Embryonic facial prominence (tissue), 1 donor: ENCODE data around the gene IMPG1.

Source experiments
- DNase-seq: peaks from one replicate; pipeline ENCODE4 v3.0.0-alpha.2; 2016; ENCODE audit errors: extremely low spot score

Gene IMPG1, protein sequence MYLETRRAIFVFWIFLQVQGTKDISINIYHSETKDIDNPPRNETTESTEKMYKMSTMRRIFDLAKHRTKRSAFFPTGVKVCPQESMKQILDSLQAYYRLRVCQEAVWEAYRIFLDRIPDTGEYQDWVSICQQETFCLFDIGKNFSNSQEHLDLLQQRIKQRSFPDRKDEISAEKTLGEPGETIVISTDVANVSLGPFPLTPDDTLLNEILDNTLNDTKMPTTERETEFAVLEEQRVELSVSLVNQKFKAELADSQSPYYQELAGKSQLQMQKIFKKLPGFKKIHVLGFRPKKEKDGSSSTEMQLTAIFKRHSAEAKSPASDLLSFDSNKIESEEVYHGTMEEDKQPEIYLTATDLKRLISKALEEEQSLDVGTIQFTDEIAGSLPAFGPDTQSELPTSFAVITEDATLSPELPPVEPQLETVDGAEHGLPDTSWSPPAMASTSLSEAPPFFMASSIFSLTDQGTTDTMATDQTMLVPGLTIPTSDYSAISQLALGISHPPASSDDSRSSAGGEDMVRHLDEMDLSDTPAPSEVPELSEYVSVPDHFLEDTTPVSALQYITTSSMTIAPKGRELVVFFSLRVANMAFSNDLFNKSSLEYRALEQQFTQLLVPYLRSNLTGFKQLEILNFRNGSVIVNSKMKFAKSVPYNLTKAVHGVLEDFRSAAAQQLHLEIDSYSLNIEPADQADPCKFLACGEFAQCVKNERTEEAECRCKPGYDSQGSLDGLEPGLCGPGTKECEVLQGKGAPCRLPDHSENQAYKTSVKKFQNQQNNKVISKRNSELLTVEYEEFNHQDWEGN

DNA sequence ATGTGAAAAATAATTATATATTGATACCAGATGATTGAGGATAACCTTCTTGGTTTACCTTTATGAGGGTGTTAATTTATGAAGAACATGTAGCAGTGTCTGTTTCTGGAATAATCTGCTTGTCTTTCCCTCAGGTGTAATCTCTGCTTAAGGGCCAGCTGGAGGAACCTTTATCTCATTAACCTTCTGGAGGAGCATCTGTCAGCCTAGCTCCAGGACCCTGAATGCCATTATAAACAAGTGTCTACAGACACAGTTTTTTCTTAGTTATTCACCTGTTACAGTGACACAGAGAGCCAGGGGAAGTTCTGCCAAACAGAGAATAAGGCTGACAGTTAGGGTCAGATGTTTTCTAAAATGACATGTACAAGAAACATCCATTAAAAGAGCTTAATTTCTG is at the start of gene IMPG1:
TSS of gene IMPG1 (minus strand) at position 101 of the 400 bp plus-strand sequence. CDS start 174 bp downstream, outside the sequence.
- DNase-seq: no peak

DNA sequence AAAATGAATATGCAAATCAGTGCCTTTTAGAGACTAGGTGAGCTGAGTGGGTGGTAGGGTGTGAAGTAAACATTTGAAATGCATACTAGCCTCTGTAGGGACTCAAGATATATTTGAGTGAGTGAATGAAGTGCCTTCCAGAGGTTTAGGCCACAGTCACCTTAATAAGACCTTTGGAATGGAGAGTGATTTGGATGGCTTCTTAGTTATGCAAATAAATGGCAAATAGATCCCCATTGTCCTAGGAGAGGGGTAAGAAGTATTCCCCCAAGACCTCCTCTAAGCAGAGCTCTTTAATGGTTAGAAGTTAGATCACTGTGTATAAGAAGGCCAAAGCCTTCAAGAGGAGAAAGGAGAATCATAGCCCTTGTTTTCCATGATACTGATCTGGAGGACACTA is 47.8 kb upstream of the IMPG1 start:
- DNase-seq: no peak

DNA sequence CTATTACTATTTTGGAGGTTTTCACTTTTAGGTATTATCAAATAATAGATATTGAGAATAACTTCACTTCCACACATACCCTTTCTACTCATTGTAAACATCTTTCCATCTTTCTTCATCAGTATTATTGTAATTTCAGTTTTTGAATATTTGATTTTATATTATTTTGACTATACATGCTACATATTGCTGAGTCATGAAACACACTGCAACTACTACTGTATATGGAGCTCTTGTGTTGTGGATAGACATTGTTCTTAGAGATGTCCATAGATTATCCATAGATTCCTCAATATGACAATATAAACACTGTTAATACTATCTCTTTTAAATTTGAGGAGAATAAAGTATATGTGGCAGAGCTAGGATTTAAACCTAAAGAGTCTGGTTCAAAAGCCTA is 819 bp upstream of the IMPG1 start:
- DNase-seq: no peak

DNA sequence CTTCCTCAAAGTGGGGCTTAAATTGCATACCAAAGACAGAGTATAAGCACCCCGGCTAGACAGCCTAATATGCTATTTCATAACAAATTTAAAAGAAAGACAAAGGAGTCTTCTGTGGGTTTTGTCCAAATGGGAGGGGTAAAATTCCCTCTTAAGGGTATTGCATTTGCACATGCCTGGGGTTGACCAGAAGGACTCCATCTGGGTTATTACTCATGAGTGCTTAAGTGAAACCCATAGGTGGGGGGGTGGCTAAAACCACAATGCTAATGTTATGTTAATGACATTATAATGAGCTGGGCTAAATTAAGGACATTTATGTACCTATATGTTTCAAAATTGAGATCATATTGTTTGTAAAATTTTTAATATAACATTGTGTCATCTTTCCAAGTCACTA is 15.0 kb downstream of the IMPG1 start:
- DNase-seq: no peak

DNA sequence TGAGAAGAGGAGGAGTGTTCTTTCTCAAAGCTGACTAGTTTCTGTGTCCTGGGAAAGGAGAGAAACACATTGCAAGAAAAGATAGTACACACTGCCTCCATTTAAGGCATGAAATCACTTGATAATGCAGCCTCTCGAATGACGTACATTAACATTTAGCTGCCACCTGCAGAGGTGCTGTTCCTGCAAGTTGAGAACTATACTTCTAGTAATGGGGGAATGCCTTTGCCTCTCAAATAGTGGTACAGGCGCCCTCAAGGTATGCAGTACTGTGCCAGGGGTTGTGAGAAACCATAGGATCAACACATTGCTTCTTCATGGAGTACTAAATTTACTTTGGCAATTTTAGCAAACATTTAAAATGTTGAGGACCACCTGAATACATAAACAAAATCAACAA is 20.1 kb downstream of the IMPG1 start:
- no peak for DNase-seq

DNA sequence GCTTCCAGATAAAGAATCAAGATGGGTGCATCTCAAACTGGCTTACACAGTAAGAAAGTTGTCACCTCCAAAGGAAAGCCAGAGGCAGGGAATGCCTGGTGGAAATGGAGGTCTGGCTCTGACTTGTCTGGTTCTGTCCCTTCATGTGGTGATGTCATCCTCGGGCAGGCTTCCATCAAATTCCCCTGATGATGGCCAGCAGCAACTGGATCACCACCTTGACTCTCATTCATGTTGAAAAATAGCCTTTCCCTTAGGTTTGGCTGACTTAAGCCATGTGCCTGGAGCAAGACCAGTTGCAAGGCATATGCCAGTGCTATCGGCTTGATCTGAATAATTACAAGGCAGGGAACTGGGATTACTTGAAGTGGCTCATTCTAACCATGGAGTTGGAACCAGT is 28.8 kb downstream of the IMPG1 start:
- no peak for DNase-seq

DNA sequence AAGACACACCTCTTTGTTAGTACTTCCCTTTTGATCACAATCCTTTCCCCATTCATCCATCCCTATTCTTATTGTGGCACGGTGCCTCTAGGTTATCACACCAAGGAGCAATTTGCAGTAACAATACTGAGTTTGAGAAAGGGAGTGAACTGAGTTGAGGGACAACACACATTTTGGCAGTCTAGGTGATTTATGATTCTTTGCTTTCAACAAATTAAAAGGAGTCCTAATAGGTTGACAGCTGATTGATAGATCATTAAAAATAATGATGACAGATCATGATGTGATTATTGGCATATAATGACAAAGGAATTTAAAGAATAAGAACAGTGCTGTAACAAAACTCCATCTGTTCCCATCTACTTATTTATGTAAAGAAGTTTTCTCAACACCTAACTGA is 36.7 kb downstream of the IMPG1 start:
- DNase-seq: no peak

DNA sequence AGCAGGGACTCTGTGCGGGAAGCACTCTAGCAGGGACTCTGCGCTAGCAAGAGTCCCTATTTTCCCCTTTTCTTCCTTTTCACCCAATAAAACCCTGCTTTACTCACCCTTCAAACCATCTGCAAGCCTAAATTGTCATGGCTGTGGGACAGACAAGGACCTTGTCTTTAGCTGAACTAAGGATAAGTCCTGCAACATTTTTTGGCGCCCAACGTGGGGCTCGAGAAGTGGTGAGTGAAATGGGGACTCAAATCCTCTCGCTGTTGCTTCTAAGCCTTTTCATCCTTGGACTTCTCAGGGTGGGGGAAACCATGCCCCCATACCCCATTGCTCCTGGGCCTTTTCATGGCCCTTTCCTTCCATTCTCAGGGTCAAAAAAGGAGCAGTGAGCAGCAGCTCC is 46.4 kb downstream of the IMPG1 start:
- no peak for DNase-seq

DNA sequence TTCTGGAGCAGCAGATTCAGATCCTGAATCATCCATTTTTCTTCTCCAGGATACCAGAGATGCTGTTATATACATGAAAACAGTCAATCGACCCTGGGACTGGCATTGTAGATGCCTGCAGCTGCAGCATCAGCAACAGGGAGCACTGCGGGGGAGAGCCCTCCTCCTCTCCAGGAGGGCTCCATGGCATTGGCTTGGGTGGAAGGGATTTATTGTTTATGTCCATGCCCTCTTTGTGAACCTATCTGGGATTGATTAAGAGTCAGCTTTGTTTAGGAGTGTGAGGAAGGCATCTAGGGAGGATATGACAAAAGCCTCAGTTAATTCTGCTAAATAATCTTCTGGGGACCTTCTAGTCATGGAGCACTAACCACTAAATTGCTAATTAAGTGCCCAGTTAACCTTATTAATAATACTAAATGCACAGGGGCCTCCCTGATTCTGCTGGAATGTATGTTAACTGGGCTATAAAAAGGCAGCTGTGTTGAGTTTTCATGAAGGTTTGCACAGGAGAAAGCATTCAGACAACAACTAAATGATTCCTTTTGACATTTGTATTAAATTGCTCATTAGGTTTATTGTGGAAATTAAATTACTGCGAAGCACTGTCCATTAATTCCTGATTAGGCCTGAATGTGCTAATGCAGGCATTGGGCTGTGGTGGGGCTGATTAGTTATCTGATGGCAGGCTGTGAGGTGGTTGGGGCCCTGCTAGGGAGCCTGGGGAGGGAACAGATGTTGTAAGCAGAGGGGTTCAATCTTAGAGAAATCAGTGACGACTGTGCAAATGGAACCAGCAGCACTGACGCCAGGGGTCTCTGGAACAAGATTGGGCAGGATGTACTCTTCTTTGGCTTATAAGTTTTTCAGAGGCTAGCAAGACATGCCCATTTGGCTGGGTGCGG is 57.6 kb downstream of the IMPG1 start:
- DNase-seq: no peak

DNA sequence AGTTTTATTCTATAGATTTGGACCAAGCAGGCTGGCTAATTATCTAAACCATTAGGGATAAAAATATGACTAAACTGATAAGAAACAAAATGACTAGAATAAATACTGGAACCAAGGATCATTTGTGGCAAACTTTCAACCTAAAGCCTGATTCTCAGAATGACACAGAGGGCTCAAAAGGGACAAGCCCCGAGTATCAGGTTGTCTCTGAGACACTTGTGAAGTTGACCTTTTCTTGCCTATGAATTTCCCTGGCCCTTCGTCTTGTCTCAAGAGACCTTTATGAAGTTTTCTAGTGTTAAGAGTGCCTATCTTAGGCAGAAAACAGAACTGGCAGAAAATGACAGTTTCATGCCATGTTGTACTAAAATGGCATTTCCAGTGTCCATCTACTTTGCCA is 68.3 kb downstream of the IMPG1 start:
- no peak for DNase-seq

DNA sequence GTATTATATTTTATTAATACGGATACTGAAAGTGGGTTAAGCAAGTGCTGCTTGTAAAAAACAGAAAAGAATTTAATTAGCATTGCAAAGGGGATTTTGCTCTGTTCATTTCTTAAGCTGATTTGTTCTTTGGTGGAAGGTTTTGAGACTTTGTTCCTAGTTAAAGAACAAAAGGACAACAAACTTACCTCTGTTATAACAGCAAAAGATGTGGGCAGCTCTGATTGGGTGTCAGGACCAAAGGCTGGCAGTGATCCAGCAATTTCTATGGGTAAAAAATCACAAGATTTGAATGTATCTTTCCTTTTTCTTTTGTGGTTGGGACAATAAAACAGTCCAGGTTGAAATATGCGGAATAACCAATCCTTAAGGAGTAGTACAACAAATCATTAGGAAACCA is 68.8 kb downstream of the IMPG1 start:
- no peak for DNase-seq

DNA sequence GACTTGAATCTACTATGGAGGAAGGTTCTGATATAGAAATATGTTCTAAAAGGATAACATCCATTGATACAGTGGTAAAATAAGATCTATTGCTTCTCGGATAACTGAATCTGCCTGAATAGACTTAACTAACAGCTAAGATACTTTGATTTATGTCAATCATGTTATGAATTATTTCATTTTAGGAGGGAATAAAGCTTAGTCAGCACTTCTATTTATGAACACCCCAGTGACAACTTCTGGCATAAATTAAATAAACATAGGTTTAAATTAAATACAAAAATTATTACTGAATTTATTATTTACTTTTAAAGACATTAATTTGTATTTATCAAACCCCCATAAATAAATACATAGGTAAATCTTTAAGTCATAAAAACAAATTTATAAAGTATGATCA is 69.3 kb downstream of the IMPG1 start:
- DNase-seq: no peak

DNA sequence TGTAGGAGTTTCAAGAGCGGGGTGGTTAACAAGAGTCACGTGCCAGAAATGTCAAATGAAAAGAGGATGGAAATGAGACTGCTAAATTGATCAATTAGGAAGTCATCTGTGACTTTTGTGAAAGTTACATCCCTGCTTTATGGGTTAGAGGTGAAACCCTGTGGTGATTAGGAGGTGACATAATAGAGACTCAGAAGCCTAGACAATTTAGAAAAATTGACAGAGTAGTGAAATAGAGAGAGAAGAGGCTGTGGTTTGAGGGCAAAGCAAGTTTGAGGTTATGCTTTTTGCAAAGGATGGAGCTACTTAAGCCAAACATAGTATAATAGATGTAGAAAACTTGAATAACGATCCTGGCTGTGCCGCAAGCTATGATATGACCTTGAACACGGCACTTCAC is 71.8 kb downstream of the IMPG1 start:
- DNase-seq: no peak

DNA sequence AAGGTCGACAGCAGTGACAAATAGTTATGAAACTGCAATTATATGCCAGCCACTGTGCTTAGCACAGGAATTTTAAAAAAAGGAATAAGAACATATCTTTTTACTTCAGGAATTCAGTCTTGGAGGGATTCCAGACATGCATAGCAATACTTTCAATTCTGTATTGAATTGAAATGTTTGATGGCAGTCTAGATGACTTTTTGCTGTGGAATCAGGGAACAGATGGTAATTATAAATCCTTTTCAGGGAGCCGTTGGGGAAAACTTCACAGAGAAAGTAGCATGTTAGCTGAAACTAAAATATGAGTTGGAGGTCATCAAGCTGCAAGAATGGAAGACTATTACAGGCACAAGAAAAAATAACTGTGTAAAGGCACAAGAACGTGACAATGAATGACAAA is 74.8 kb downstream of the IMPG1 start:
- no peak for DNase-seq

DNA sequence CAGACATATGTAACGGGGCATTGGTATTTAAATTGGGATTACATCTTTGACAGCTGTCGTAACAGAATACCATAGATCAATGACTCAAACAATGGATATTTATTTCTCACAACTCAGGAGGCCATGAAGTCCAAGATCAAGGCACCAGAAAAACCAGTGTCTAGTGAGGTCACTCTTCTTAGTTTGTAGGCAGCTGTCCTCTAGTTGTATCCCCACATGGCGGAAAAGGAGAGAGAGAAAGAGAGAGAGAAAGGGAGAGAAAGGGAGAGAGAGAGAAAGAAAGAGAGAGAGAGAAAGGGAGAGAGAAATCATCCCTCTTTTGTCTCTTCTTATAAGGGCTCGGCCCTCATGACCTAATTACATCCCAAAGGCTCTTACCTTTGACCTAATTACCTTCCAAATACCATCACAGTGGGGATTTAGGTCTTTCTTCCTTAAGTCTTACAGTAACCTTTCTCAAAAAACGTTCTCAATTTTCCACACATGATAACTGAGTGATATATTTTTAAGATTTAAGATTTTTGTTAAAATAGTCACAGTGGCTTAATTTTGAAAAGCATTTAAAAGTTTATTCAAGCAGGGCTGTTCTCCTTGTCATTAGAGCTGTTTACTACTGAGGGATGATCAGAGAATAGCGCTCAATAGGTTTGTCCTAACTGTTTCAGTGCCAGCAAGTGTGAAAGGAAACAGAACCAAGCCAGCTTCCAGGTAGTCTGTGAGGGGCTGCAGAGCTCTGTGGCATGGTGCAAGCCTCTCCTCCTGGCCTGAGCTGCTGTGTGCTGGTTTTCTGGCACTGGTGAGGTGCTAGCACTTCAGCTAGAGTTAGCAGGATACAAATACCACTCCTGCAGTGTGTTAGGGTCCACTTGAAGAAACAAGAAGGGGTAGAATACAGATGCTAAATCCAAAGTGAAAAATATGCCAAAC is 79.0 kb downstream of the IMPG1 start:
- DNase-seq: no peak

DNA sequence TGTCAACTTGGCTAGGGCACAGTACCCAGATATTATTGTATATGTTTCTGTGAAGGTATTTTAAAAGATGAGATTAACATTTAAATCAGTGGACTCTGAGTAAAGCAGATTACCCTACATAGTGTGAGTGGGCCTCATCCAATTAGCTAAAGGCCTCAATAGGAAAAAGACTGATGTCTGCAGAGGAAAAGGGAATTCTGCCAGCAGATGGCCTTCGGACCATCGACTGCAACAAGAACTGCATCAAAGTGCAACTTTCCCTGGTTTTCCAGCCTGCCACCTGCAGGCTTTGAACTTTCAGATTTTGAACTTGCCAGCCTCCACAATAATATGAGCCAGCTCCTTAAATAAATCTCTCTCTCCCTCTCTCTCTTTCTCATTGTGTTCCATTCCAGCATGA is 80.5 kb downstream of the IMPG1 start:
- DNase-seq: no peak

DNA sequence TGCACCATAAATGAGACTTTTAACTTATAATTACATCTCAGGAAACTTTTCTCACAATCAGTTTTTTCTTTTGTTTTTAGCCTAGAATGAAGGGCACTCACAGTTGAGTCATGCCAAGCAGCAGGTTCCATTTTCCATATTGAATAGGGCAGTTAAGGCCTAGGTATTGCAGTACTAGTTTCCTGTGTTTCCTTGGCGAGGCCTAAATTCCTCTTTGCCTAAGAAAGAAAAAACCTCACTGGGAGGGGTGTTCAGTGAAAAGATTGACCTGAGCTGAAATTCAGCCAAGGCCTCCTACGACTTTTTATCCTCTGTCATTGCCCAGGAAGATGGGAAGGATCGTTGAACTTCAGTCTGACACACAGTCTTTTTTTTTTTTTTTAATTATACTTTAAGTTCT is 85.5 kb downstream of the IMPG1 start:
- DNase-seq: no peak

DNA sequence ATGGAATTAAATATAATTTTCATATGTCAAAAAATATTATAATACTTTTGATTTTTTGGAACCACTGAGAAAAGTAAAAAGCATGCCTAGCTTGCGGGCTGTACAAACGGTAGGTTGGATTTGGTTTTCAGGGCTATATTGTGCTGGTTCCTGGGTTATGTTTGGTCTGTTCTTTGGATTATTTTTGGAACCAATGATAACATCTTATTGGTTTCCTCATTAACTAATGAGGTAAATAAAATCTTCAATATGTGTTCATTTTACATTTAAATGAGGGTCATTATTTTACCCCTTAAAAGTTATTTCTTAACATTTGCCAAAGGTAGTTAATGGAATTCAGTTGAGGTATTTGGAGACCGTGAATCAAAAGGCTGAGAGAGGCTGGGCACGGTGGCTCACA is 96.6 kb downstream of the IMPG1 start:
- no peak for DNase-seq

DNA sequence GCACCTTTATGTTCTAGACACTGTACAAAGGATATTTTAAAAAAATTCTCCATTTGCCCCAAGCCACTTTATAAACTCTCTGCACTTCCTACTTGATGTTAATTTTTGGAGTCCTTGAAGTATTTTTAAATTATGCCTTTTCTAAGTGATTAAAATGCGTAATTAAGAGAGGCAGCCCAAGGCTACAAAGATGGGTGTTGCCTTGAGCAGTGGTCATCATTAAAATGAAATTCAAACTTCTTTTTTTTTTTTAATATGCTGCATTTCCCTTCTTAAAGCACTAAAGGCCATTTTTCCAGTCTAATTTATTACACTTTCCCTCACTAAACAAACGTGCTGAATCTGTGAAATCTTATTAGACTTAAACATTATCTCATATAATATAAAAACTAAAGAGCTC is 102.4 kb downstream of the IMPG1 start:
- DNase-seq: no peak

DNA sequence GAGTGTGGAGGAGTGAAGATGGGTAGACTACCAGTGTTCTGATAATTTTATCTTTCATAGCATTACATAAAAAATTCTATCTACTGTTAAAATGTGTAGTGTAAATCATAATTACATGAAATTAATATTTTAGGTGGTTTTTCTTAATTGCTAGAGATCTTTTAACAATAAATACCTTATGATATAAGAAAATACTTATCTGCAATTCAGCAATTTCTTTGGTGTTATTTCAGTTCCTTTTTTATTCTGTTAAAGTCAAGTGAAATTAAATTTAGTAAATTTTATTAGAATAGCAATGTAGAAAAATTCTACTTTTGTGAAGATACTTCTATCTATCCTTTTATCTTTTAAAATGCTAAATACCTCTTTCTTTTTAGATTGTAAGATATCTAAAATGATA is 104.3 kb downstream of the IMPG1 start:
- no peak for DNase-seq

DNA sequence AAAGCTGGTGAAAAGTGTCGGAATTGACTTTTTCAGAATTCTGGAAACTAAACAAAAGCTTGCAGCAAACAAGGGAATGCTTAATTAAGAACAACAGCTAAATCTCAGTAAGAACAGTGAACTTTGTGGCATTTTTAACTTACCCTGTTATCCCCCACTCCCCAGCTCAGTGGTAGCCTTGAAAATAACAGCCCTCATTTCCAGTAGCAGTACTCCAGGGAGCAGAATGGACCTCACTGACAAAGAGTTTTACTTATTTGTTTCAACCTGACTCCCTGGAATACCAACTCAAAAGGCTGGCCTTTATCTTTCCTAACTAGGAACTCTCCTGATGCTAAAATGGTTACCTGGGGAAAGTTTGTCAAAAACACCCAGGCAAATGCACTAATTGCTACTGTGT is 108.9 kb downstream of the IMPG1 start:
- DNase-seq: no peak
